Stimulated activated CD8-positive, alpha-beta memory T cell treated with anti-CD3 and anti-CD28 coated beads, Interleukin-4, amount 100 ng/mL, for 24 hours (primary cell): ENCODE measurements around the gene LSM10.

Source experiments
- DNase-seq: peaks from one replicate; pipeline ENCODE4 v3.0.0-alpha.2; 2020; ENCODE audit warnings: low read depth

Gene LSM10

DNA sequence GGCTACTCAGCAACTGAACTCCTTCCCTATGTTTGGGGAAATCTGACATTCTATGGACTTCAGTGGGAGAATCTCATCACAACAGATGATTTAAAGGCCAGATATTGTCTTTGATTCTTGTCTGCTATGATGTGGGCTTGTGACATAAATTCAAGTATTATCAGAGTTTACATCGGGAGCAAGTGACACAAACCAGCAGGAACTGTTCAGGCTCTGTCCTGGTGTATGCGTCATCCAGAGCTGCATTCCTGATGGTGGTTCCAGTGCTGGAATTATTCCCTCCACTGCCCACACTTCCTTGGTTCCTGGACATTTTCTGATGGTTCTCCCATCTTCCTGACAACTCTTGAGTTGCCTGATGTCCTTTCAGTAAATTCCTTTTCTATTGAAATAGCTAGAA is 10.8 kb upstream of the LSM10 start:
- no peak for DNase-seq

DNA sequence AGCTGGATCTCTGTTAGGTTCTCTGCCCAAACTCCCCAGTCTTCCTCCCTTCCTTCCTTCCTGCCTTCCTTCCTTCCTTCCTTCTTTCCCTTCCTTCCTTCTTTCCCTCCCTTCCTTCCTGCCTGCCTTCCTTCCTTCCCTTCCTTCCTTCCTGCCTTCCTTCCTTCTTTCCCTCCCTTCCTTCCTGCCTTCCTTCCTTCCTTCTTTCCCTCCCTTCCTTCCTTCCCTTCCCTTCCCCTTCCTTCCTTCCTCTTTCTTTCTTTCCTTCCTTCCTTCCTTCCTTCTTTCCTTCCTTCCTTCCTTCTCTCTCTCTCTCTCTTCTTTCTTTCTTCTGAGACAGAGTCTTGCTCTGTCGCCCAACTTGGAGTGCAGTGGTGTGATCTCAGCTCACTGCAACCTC is 8.7 kb upstream of the LSM10 start:
- no peak for DNase-seq

DNA sequence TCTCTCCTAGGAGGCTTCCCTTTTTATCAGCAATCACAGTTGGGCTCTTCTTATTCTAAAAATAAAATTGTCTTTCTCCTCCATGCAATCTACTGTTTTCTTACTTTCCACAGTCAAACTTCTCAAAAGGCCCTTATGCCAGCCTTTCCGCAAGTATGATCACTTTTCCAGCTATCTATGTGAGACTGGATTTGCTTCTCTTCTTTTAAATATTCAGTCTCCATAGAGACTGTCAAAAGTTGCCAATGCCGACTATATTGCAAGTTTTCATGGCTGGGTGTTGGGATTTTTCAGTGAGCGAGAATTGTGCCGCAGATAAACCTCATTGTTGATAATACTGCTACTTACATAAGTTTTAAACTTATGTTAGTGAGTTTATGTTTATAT is 4.8 kb upstream of the LSM10 start:
- no peak for DNase-seq

DNA sequence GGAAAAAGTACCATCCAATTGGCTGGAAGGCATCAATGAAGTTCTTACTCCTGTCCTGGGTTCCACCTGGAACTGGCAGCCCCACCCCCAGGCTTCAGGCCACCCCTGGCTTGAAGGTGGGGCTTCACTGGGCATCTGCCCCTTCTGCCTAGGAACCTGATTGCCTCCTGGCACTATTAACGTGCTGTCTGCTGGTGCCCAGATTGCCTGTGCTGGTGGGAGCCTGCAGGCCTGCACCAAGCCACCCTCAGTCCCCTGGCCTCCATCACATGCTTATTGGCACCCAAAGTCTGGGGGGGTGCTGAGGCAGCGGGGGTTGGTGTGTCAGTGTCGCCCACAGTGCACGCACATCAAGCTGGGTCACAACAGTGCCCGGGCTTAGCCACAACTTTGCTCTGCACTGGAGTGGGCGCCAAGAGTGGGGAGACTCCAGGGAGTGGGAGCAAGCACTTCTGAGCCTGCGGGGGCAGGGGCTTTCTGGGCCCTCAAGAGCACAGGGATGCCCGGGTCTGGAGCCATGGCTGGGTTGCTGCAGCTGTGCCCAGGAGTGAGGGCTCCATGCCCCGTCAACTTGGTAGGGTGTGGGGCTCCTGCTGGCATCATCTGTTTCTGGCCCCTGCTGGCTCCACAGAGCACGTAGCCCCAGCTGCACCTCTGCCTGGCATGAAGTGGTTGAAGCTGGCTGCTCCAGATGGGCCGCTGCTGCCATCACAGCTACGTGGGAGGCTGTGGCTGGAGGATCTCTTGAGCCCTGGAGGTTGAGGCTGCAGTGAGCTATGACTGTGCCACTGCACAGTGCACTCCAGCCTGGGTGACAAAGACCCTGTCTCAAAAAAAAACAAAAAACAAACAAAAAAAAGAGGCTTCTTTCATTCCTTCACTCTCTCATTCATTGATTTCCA is 4.1 kb upstream of the LSM10 start:
- DNase-seq: no peak

DNA sequence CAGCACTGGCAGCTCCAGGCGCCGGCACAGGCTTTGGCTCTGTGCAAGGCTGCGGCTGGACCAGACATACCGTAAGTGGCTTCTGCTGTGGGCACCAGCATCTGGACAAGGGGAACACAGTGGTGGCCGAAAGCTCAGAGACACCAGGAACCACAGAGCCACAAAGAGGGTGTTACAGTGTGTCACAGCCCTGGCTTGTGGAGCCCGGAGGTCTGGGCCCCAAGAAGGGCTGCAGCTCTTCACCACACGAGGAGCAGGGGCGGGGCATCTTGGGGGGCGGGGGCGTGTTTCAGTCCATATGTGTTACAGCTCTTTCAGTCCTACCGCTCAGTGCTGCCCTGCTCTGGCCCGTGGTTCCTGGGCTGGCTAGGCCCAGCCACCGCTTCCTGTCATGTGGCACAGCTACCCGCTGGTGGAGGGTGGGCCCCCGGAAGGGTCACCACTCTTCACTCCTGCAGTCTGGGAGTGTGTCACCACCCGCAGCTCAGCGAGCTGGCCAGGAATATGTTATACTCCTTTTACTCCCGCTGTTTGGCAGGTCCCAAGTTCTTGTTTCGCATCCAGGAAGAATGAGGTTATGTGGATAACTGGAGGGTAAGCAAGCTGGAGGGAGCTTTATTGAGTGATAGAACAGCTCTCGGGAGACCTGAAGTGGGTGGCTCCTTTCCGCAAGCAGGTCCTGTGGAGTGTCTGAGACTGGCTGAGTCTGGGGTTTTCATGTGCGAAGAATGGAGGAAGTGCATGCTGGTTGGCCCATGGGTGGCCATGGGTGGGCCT is 3.3 kb upstream of the LSM10 start:
- DNase-seq: peak; percentile 48

DNA sequence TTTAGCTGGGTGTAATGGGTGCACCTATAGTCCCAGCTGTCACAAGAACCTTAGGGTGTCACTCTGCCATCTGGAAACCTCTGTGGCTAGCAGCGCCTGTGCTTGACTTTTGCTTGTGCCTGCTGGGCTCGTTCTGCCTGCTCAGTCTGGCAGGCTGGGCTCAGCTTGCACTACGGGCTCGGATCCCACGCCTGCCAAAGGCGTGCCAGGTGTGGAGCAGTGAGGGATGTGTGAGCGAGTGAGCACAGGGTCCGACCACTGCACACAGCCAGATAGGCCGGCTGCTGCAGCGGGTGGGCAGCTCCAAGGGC is 2.8 kb upstream of the LSM10 start:
- DNase-seq: no peak

DNA sequence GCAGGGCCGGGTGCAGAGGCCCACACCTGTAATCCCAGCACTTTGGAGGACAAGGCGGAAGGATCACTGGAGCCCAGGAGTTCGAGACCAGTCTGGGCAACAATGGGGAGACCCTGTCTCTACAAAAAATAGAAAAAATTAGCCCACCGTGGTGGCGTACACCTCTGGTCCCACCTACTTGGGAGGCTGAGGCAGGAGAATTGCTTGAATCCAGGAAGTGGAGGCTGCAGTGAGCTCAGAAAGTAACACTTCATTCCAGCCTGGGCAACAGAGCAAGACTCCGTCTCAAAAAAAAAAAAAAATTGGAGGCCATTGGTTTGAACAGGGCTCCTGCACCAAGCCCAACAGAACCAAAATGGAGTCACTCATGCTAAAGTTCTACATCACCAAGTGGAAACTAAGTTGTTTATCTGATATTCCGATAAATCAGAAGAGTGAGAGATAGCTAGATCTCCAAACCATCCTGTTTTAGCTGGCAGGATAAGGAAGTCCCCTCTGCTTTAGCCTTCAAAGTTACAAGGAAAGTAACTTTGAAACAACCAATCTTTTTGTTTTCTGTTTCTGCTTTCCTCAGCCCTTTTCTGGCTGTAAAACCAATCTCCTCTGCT is 766 bp upstream of the LSM10 start:
- no peak for DNase-seq

DNA sequence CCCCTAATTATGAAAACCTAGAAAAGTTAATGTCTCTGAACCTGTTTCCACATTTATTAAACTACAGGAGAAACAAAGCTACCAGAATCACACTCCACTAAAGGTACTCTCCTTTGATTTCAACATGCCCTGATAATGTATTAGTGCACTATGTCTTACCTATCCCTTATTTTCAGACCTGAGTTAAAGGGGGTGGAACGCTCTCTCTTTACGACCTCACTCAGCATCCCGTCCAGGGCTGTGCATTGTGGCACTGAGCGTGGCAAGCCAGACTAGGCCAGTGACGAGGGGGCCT is 678 bp downstream of the LSM10 start:
- DNase-seq: no peak

DNA sequence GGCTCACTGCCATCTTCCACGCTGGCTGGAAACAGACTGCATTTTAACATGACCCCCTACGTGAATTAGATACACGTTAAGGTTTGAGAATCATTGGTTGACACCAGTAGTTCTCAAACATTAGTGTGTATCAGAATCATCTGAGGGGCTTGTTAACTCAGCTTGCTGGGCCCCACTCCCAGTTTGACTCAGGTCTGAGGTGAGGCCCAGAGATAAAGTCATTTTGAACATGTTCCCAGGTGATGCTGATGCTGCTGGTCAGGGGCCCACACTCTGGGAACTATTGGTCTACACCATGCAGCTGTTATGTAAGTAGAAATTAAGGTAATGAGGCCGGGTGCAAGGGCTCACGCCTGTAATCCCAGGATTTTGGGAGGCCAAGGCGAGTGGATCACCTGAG is 1.3 kb downstream of the LSM10 start:
- DNase-seq: no peak

DNA sequence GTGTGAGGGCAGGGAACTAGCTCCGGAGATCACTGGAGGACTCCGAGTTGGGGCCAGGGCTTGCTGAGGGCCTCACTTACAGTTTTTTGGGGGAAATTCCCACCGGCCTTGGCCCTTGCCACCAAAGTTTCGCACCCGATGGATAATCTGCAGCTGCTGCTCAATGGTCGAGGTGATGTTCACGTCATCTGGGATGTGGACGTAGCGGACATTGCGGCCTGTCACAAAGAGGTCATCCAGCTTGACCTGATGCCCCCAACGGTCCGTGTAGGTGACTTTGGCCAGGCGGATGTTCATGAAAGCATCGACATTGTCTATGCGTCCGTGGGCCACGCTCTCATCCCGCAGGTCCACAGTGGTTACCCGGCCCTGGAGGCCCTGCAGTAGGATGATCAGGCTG is 4.0 kb downstream of the LSM10 start:
- DNase-seq: no peak

DNA sequence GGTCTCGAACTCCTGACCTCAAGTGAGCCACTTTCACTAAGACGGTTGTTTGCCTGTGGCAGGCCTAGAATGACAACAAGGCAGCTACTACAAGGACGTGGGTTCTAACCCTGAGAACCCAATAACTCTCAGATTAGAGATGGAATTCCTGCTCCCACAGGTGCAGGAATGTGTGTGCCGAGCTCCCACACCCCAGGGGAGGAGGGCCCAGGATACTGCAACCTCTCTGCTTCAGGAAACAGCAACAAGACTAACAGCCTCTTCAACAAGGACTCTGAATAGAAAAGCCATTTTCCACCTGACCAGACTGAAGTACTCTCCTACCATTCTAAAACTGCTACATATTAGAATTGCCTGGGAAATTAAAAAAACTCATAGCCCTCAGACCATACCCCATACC is 4.9 kb downstream of the LSM10 start:
- DNase-seq: no peak

DNA sequence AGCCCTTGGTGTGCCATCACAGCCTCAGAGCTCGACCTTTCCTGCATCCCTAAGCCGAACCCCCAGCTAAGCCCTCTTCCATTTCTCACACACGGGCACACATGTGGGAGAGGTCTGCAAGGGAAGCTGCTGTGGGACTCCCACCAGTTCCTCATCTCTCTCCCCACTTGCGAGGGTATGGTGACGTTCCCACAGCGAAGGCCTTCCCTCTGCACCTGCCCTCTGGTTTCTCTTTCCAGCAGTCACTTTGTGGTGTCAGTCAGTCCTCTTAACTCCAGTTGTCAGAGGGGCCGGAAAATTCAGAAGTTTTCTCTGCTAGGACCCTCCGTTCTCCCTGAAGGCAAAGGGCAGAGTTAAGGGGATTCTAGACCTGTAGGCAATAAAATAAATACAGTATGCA is 6.4 kb downstream of the LSM10 start:
- DNase-seq: no peak

DNA sequence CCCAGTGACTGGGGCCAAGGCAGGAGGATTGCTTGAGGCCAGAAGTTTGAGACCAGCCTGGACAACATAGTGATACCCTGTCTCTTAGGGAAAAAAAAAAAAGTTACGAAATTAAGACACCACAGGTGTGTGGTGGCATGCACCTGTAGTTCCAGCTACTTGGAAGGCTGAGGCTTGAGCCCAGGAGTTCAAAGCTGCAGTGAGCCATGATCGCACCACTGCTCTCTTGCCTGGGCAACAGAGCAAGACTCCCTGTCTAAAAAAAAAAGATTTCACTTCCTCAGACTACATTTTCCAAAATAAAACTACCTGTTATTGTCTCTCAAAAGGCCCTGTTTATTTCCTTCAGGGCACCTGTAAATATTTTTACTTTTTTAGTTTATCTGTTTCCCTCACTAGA is 7.3 kb downstream of the LSM10 start:
- DNase-seq: no peak

DNA sequence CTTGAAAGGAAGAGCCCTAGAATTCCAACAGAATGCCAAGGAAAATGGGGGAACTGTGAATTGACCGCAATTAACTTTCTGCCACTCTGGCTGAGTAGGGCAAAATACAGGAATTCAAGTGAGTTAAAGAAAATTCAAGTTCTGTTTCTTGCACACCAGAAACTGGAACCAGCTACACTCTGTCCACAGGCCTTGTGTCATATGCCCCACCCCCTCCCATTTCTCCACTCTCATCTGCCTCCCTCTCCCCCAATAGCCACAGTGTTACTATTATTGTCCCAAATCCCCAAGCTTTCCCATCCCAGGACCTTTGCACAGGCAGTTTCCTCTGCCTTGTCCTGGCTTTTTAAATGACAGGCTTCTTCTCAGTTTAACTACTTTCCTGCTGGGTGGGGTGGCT is 7.7 kb downstream of the LSM10 start:
- DNase-seq: no peak

DNA sequence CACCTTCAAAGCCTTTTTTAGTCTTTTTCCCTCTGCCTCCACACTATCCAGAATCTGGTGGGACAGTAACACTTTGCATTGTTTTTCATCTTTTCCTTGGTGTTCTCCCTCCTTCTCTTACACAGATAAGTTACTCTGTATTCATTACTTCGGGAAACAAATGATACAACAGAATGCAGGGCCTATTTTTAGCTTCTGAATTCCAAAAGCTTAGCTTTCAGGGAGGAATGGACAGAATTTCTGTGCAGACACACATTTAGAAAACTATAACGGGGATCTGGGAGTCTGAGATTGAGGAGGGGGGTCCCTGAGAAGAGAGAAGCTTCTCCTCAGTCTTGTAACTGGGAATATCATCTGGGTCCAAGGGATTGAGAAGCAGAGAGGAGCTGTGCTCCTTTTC is 8.4 kb downstream of the LSM10 start:
- DNase-seq: no peak

DNA sequence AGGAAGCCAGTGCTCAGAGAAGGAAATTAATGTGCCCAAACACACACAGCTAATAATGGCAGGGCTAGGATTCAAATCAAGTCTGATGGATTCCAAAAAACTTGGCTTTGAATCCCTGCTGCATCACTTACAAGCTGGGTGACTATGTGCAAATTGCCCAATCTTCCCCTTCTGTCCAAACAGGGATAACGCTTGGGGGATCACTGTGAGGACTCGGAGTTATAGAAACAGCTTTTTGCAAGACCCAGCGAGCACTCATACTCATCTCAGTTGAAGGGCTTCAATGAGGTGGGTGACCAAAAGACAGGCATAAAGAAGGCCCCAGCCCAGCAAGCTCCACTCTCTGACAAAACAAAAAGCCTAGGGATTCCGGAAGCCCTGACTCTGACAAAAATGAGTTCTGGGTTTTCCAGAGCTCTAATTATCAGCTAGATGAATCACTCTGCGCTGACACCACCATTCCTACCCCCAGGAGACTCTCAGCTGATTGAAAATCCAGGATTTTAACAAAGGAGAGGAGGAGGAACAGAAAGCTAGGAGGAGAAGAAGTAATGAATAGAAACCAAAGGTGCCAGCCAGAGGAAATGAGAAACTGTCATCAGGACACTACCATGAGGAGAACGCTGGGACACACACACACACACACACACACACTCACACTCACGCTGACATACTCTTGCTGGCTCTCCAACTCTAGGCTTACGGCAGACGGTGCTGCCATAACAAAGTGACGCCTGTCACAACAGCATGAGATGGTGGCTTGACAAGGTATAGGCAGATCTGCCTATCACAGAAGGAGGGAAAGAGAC is 10.4 kb downstream of the LSM10 start:
- no peak for DNase-seq

DNA sequence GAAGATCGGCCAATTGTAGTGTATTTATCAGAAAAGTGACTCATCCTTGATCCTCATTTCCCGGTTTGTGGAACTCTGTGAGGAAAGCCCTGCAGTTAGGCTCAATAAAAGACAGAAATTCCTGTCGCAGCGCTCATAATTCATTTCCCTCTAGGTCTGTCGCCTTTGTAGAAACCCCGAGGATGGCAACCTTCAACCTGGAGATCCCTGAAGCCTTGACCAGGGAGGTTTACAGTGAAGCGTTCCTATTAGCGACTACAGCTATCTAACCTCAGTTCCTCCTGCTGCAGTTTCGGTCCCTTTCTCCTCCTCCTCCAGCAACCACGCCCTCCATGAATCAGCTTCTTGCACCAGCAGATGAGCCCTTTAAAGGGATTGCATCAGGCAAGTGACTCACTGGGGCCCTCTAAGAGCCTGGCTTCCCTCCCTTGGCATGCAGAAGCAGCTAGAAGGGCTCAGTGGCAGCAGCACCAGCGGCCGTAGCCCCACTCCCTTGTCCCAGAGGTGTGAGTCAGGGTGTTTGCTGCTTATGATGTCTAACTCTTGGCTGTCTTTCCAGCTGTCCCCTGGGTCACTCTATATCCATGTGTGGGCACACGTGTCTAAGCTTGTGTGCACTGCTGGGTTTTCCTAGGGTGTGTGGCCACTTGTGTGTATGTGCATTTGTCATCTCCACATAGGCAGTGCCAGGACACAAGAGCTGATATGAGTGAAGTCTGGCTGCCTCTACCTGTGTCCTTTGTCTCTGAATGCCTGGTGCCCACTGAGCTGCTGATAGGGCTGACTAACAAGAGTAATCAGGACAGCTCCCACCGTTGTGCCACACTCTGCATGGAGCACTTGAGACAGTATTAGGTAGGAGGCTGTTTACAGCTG is 11.2 kb downstream of the LSM10 start:
- DNase-seq: peak; percentile 82

DNA sequence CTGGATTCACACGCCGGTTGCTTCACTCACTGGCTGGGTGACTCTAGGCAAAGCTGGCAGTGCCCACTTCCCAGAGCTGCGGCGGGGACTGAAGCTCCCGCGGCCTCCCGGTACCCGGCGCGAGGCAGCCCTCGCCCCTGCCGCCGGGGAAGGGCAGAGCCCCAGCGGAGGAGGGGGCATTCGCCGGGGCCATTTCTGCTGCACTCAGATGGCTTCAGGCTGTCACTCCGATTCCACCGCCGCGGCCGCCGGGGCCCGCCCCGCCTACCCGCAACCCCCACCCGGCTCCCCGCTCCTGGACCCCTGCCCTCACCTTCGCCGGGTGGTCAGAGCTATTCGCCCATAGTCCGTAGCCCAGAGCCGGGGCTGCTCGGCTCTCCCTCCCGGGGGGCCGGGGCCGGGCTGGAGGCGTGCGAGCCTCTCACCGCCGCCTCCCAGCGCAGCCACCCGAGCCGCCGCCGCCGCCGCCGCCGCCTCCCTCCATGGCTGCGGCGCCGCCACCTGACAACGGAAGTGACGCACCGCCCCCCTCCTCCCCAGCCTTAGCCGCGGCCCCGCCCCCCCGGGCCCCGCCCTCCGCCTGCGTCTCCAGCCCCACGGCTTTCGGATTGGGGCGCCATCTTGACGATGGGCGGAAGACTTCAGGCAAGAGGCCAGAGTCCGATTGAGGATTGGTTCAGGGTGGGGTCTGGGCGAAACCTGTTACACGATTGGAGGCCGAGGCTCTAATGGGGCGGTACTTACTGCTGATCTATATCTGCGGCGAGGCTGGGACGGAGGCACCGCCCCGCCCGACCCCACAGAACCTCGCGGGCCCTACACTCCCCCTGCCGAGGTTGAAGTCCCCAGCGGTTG is 12.1 kb downstream of the LSM10 start, which contains the start of gene STK40:
STK40 (minus strand) TSS at position 515 of the 855 bp plus-strand sequence. CDS start 24,592 bp downstream, outside the sequence.
- DNase-seq: peak; percentile 98

DNA sequence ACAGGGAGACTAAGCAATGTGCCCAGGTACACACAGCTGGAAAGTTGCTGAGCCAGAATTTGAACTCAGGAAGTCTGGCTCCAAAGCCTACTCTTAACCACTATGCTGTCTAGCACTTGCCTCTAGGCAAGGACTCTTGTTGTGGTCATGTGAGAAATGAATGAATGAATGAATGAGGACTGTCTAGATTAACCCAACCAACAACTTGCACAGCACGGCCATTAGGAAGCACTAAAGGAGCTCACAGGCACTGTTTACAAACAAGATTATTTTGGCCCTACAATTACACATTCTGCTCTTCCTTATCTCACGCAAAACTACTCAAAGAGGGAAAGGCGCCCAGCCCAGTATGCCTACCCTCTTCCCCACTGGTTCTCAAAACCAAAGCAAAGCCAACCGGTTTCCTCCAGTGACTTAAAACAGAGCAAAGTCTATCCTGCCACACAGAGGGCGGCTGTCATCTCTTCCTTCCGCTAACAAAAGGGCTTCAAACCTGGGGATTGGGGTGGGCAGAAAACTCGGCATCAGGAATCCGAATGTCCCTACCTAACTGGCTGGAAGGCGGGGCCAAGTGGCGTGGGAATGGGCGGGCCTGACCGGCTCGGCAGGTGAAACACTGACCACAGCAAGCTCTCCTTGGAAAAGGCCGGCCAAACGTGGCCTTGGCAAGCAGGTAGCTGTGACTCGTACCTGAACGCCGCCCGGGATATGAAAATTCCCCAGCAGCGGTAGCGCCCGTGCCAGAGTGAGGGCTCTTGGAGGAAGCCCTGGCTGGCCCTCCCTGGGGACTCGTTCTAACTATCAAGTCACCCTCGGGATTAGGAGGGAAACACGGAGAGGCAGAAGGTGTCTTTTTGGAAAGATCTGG is 12.9 kb downstream of the LSM10 start:
- no peak for DNase-seq

DNA sequence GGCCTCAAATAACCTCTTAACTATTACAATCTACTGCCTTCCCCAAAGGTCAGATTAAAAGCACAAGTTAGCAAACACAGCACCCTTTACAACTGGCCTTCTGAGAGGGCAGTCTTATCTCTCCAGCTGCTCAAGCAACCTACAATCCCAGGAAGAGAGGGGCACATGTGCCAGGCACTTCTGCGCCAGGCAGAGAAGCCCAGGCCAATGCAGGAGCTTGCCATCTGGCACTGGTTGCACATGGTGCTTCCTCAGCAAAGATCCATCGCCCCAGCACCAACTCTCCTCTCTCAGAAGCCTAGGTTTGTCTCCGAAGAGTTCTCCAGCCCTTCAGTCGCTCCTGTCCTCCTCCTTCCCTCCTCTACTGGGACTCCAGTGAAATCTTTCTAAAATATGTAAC is 14.5 kb downstream of the LSM10 start:
- DNase-seq: no peak
